HG03039 (cell line): ENCODE measurements around the gene MELTF.

Experiments
- ATAC-seq: cut with Tn5 transposase; IDR thresholded peaks from one replicate; pipeline ENCODE4 v1.9.1; 2021; ENCODE audit warnings: mild to moderate bottlenecking, moderate library complexity; ENCODE audit not compliant: unreplicated experiment

The MELTF gene

DNA sequence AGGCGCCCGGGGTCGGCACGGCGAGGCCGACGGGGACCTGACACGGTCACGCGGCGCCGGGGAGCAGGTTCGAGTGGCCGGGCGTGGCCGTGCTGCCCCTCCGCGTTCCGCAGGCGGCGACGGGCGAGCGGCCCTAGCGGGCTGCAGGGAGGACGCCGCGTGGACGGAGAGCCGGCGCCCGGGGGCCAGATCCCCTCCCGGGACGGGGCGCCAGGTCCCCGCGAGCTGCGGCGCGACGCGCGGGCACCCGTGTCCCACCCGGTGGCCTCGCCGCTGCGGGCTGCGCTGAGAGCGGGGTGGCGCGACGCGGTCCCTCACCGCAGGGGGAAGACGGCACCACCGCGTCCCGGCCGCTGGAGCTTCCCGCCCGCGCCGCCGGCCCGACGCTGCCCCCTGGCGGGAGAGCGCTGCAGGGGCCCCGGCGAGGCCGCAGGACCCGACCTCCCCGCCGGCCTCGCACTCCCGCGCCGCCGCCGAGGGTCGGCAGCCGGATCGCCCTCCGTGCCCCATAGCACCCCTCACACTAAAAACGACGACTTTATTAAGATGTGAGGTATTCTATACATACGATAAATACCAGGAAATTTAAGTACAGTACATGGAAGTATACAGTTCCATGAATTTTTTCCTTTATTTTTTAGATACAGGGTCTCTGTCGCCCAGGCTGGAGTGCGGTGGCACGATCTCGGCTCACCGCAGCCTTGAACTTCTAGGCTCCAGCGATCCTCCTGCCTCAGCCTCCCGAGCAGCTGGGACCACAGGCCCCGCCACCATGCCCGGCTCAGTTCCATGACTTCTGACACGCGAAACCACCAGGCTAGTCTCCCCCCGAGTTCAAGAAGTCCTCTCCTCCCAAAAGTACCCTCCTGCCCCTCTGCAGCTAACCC lies 59.7 kb downstream of the MELTF start:
- peak; percentile 55 for ATAC-seq

DNA sequence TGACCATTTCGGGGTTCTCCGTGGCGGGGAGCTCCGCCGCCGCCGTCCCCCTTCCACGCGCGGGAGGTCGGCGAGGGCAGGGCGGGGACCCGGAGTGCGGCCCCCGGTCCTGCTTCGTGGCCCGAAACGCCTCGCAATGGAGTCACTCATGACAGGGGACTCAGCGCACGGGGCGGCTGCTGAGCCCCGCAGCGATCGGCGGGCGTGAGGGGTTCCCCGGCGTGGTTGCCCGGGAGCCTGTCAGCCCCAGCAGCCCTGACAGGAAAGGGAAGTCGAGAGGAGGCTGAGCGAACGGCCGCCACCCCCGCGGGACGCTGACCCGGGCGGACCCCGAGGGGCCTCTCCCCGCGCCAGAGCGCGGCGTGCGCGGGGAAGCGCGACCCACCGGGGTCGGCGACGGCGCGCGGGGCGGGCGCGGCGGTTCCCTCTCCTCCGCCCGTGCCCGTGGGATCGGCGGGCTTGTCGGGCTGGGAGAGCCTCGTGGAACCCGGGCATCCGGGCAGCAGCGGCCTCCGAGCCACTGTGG lies 60.4 kb downstream of the MELTF start:
- ATAC-seq, result peak; percentile 29

DNA sequence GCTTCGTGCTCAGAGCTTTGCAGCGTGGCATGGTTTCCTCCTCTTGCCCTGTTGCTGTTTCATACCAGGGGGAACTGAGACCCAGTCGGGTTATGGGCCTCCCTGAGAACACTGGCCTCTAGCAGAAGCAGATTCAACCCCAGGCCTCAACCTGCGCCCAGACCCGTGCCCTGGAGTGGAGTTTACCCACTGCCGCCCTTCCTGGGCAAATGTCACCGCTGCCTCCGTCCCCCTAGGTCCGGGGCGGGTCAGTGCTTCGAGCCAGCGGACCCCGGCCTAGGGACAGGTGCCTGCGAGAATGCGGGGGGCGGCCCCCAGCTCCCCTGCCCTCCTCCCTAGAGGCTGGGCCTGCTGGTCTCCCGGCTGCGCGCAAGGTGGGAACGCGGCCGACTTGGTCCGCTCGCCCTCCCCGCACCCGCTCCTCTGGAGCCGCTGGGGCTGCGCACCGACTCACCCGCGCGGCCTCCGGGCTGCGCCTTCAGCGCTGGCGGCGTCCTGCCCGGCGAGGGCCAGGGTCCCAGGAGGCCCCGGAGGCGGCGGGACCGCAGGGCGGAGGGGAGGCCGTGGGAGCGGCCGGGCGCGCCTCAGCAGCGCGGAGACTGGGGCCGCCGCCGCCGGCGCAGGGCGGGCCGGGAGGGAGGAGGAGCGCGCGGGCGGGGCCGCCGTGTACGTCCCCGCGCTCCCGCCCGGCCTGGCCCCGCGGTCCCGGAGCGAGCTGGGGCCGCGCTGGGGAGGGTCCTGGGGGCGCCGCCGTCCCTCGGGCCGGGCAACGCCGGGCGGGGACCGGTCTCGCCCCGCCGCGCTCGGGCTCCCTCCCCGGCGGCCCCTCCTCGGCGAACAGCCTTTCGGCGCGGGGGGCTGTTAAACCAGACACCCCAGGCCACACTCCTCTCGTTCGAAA lies 61.1 kb downstream of the MELTF start, which contains the start of gene PIGZ:
TSS of gene PIGZ (minus strand) at position 601 of the 901 bp plus-strand sequence. CDS start 16,802 bp downstream, outside the sequence.
- peak; percentile 46 for ATAC-seq

DNA sequence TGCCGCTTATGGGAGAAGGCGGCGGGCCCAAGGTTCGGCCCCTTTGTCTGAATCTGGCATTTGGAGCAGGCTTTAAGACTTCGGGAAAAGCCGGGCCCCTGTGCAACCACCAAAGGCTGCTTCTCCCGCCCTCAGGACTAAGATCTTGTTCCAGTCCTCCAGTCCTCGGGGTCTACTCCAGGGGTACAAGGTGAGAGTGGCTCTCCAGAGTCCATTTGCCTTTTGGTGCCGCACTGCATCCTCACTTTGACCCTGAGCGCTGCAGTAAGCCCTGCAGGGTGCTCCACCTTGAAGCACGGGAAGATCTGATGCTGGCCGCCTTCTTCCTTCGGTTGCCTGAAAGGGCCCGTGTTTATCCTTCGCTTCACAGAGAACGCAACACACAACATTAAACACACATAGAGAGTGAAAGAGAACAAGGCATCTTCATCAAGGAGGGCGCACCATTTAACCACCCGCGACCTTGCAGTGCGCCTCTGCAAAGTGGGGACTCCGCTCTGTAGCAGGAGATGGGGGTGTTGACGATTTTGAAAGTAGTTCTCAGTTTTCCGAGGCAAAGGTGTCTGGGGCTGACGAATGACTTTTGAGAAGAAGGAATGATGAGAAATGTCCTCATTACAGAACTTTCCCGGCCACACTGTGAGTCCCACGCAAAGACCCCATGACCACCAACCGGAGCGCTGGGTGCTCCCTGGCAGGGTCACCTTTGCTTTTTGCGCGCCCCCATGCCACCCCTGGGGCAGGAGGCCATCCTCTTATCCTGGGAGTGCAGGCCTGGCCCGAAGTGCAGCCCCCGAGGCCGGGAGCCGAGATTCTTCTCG lies 62.0 kb downstream of the MELTF start:
- no peak for ATAC-seq

DNA sequence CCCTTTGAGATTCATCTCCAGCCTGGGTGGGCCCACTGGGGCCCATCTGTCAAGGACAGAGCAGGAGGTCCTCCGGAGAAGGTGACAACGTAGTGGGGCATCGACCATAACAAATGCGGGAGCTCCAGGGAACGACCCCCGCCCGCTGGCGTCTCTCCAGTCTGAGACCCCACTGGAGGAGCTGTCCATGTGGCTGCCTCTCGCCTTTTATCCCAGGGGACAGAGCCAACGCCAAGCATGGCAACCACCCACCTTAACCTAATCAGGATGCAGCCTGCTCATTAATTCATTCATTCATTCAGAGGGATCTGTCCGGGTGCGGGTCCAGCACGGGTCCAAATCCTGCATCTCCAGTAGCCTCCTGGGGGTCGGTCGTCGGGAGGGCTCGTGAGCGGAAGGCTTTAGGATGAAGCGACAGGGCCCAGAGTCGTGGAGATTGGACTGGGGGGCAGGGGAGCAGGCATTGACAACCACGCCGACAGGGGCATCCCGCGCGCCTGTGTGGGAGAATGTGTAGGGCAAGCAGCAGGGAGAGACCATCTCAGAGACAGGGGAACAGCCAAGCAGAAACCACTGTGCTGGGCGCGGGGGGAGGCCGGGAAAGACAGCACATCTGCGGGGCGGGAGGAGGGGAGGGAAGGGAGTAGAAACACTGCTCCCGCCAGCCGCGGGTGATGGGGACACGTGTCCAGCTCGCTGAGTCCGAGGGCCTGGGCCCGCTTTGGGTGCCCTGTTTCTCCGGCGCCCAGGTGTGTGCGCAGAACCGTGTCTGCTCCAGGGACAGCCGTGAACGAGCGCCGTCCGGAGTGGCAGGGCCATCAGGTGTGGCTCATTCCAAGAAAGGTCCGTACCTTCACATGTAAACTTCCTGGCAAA lies 62.9 kb downstream of the MELTF start:
- no peak for ATAC-seq

DNA sequence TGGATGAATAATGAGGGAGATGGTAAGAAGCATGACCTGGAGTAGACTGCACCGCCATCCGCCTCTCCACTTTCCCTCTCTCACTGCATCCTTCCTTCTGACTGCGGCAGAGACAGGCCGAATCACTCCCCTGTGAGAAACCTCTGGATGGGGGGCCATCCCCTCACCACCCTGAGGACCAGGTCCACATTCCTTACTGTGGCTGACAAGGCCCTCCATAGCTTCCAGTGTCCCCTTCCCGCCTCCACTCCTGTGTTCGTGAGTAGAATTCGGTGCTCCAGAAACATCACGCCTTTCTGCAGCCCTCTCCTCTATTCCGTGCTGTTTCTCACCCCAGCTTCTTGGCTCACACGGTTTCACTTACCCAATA lies 63.8 kb downstream of the MELTF start:
- ATAC-seq, result no peak

DNA sequence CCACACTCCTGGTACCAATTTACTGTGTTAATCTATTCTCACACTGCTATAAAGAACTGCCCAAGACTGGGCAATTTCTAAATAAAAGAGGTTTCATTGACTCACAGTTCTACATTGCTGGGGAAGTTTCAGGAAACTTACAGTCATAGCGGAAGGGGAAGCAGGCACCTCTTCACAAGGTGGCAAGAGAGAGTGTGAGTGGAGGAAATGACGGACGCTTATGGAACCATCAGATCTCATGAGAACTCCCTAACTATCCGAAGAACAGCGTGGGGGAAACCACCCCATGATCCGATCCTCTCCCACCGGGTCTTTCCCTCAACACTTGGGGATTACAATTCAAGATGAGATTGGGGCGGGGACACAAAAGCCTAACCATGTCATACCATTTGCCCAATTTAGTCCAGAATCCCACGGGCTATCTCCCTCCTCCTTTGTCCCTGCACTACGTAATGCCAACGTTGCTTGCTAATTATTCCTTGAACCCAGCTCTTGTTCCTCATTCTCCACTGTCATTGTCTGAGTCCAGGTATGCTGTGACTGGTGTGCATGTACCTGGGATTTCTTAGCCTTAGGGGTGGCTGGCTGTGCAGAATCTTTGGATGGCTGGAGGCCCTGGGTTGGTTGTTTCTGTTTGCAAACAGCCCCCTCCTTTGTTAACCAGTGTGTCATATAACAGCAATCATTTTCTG lies 64.4 kb downstream of the MELTF start:
- ATAC-seq, result no peak

DNA sequence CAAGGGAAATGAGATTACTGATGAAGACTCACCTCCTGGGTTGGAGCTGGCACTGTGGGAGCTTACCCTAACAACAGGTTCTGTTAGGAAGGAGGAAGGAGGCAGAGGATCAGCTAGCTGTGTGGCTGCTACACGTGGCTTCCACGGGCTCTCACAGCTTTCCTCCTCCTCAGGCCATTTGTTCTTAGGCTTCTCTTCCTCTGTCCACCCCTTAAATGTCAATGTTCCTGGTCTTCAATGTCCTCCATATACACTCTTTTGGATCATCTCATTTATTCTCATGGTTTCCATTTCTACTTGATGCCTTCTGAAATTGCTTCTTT lies 66.0 kb downstream of the MELTF start:
- no peak for ATAC-seq

DNA sequence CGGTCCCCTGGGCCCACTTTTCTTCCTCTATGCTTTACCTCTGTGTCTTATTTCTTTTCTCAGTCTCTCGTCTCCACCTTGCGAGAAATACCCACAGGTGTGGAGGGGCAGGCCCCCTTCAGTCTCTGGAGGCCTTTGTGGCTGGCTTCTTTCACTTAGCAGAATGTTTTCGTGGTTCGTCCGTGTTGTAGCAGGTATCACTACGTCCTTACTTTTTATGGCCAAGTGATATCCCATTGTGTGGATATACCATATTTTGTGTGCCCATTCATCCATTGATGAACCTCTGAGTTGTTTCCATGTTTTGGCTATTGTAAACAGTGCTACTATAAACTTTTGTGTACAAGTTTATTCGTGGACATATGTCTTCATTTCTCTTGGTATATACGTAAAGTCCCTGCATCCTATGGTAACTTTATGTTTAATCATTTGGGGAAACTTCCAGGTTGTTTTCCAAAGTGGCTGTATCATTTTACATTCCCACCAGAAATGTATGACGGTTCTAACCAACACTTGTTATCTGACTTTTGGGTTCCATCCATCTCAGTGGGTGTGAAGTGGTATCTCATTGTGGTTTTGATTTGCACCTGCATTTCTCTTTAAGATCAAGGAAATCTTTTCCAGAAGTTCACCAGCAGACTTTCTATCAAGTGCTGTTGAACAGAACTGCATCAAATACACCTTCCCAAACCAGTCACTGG lies 66.5 kb downstream of the MELTF start:
- no peak for ATAC-seq

DNA sequence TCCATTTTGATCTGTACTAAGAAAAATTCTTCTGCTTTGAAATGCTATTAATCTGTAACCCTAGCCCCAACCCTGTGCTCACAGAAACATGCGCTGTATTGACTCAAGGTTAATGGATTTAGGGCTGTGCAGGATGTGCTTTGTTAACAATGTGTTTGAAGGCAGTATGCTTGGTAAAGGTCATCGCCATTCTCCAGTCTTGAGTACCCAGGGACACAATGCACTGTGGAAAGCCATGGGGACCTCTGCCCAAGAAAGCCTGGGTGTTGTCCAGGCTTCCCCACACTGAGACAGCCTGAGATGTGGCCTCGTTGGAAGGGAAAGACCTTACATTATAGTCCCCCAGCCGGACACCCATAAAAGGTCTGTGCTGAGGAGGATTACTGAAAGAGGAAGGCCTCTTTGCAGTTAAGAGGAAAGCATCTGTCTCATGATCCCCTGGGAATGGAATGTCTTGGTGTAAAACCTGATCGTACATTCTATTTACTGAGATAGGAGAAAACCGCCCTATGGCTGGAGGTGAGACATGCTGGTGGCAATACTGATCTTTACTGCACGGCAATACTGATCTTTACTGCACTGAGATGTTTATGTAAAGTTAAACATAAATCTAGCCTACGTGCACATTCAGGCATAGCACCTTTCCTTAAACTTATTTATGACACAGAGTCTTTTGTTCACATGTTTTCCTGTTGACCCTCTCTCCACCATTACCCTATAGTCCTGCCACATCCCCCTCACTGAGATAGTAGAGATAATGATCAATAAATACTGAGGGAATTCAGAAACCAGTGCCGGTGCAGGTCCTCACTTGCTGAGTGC lies 67.3 kb downstream of the MELTF start:
- ATAC-seq, result no peak

DNA sequence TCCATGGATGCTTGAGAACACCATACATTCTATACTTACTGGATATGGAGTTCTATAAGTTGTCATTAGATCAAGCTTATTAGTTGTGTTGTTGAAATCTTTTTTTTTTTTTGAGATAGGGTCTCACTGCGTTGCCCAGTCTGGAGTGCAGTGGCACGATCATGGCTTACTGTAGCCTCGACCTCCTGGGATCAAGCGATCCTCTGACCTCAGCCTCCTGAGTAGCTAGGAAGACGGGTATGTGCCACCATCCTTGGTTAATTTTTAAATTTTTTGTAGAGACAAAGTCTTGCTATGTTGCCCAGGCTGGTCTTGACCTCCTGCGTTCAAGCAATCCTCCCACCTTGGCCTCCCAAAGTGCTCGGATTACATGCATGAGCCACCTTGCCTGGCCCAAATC lies 74.8 kb downstream of the MELTF start:
- no peak for ATAC-seq
